Melanocyte of skin (primary cell): ENCODE measurements around the gene POLE. TPM values are rescaled to one million over a fixed set of nuclear protein-coding genes. Genes with fewer than 3 reads are reported as not detected.

Source experiments
- small RNA-seq, 2 donors: library from RNA; depleted of rRNA; stranded (forward); fragments of <200 nt; gene quantifications; one replicate each; pipeline ENCODE3, GENCODE V24; 2012
- total RNA-seq, 2 donors: library from RNA; depleted of rRNA; stranded (reverse); fragments of >200 nt; gene quantifications; 2 replicates each; pipeline ENCODE4 v1.2.3, GENCODE V29; 2012

The POLE gene, protein sequence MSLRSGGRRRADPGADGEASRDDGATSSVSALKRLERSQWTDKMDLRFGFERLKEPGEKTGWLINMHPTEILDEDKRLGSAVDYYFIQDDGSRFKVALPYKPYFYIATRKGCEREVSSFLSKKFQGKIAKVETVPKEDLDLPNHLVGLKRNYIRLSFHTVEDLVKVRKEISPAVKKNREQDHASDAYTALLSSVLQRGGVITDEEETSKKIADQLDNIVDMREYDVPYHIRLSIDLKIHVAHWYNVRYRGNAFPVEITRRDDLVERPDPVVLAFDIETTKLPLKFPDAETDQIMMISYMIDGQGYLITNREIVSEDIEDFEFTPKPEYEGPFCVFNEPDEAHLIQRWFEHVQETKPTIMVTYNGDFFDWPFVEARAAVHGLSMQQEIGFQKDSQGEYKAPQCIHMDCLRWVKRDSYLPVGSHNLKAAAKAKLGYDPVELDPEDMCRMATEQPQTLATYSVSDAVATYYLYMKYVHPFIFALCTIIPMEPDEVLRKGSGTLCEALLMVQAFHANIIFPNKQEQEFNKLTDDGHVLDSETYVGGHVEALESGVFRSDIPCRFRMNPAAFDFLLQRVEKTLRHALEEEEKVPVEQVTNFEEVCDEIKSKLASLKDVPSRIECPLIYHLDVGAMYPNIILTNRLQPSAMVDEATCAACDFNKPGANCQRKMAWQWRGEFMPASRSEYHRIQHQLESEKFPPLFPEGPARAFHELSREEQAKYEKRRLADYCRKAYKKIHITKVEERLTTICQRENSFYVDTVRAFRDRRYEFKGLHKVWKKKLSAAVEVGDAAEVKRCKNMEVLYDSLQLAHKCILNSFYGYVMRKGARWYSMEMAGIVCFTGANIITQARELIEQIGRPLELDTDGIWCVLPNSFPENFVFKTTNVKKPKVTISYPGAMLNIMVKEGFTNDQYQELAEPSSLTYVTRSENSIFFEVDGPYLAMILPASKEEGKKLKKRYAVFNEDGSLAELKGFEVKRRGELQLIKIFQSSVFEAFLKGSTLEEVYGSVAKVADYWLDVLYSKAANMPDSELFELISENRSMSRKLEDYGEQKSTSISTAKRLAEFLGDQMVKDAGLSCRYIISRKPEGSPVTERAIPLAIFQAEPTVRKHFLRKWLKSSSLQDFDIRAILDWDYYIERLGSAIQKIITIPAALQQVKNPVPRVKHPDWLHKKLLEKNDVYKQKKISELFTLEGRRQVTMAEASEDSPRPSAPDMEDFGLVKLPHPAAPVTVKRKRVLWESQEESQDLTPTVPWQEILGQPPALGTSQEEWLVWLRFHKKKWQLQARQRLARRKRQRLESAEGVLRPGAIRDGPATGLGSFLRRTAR (N-terminal part only)
- 10 to 100 TPM; 11.7 to 43.6 TPM for total RNA-seq

DNA sequence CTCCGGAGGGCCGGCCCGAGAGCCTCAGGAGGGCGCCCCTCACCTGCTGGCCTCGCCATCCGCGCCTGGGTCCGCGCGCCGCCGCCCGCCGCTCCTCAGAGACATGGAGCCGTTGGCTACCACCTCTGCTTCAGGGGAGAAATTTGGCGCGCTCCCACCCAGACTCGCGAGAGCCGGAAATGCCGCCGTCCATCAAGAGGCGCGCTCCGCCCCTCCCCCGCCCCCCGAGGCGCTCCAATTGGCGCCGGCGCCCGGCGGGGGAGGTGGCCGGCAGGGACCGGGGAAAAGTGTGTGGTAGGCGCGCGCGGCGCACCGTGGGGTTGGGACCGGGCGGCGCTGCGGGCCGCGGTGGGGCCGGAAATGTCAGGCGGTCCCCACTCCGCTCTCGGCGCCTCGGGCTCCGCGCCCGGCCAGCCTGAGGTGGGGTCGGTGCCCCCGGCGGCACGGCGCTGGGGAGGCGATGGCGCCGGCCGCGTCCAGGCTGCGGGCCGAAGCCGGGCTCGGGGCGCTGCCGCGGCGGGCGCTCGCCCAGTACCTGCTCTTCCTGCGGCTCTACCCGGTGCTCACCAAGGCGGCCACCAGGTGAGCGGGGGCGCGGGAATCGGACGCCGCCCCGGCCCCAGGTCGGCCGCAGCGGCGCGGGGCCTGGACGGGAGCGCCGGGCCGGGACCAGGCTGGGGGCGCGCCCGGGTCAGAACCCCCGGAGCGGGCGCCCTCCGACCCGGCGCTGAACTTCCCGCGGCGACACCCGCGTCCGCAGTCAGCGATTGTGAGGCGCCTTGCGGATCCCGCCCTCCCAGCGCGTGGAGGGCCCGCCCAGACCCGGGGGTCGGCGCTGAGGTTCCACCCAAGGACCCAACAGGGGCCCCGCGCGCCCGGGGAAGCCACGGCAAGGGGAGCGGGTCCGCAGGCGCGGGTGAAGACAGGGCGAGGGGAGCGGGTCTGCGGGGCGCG is at the start of gene POLE, which contains the start of gene PXMP2:
Gene POLE (minus strand): TSS at position 132 of the 954 bp plus-strand sequence. CDS start 27 bp downstream, at position 105.
Gene PXMP2 (plus strand): TSS at position 377 of the 954 bp plus-strand sequence. CDS start 84 bp downstream, at position 461.

DNA sequence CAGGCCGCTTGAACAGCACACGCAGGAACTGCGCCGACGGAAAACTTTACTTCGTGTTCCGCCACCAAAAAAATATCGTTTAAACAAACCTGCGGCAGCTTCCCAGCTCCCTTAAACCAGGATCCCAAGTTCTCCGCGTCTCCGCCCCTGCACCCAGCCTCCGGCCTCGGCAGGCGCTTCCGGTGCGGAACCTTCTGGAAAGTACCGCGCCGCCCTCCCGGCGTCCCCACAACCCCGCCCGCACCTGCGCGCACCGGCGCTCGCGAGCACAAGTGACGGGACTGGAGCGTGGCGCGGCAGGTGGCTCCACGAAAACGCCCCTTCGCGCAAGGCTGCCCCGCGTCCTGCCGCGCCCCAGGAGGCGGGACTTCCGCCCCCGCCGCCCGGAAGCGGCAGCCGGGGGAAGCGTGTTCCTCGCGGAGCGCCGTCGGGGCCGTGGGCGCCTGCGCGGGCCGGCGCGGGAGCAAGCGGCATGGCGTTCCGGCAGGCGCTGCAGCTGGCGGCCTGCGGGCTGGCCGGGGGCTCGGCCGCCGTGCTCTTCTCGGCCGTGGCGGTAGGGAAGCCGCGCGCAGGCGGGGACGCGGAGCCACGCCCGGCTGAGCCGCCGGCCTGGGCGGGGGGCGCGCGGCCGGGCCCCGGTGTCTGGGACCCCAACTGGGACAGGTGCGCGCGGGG is 23.4 kb upstream of the POLE start, which contains the start of gene PGAM5:
Gene PGAM5 (plus strand): TSS at position 438 of the 675 bp plus-strand sequence. CDS start 35 bp downstream, at position 473.

DNA sequence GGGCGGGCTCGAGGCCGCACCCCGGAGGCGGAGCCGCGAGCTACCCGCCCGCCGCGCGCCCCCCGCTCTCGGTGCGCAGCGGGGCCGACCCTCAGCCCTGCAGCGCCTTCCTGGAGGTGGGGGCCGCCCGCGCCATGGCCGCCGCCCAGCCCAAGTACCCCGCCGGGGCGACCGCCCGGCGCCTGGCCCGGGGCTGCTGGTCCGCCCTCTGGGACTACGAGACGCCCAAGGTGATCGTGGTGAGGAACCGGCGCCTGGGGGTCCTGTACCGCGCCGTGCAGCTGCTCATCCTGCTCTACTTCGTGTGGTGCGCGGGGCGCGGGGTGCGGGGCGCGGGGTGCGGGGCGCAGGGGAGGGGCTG is 68.5 kb downstream of the POLE start, which contains the start of gene P2RX2:
Gene P2RX2 (plus strand): TSS at position 94 of the 361 bp plus-strand sequence. CDS start 41 bp downstream, at position 135.

DNA sequence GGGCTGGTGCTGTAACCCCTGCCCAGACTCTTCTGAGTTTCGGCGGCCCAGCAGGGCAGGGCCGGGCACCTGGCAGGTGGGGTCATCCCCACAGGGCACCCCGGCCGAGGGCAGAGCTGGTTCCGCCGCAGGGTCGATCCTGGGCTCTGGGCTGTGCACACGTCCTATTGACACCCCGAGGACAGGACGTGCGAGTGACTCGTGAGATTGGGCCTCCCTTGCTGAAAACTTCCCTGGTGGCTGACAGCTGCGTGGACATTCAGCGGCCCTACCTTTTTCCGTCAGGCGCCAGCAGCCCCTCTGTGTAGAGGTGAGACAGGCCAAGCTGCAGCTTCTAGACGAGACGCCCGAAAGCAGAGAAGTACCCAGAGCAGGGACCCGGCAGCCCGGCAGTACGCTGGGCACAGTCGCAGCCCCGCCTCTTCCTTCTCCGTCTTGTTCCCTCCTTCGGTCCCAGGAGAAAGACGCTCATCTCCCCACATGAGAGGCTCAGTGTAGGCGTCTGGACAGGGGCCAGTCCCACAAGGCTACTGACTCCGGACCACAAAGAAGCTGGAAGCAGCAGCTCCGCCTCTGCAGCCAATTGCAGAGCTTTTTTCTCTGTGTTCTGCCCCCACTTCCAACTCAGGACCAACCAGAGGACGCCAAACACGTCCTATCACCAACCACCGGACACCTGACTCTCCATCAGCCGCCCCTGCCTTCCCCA is 76.9 kb downstream of the POLE start, which contains the start of gene LRCOL1:
Gene LRCOL1 (minus strand): TSS at position 532 of the 709 bp plus-strand sequence. CDS start 4,331 bp downstream, outside the sequence.

Small RNA genes within 50 kb of the gene (small RNA-seq; reads per million reads assigned to genes)
- gene MIR6763 (0 reads per million in 2 donors), gene RNA5SP379 (0 to 0.04 reads per million in 2 donors)

Other genes with a start within 250 kb of the POLE start
- gene FBRSL1, start 197.2 kb downstream of the POLE start, total RNA-seq = 1 to 10 TPM; 2.8 to 5.0 TPM
- under 1 TPM in 1 of 2 donors, not detected in 1; 0.34 TPM for gene LRCOL1, start 76.8 kb downstream of the POLE start, total RNA-seq
- gene P2RX2, start 68.6 kb downstream of the POLE start, total RNA-seq = not detected
- 1 to 10 TPM; 6.0 to 8.6 TPM for gene PXMP2, start 245 bp upstream of the POLE start, total RNA-seq
- gene PGAM5, start 23.5 kb upstream of the POLE start, total RNA-seq = 10 to 100 TPM; 29.3 to 52.6 TPM
- 10 to 100 TPM; 43.0 to 57.6 TPM for gene ANKLE2, start 74.5 kb upstream of the POLE start, total RNA-seq
- gene GOLGA3, start 141.5 kb upstream of the POLE start, total RNA-seq = 10 to 100 TPM; 59.9 to 62.3 TPM
- 10 to 100 TPM; 37.6 to 41.0 TPM for gene CHFR, start 200.3 kb upstream of the POLE start, total RNA-seq